ENCODE data around the gene ACVR1.

Gene ACVR1

DNA sequence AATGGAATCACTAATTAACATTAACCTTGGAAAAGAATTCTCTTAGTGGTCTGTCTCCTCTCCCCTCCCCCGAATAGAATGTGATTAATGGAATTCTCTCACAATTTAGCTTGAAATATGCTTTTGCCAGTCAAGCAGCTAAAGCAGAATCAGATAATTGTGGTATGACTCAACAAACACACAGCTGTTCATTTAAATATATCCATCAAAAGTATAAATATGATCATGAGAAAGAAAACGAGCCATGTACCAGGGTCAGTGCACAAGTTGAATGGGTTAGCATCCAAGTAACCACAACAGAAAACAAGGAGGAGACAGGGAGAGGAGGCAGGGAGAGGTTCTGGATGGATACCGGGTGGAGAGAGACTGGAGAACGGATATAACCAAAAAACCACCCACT lies 66.9 kb downstream of the ACVR1 start:
- Histone ChIP-seq H3K27me3 (no peaks in the 10 kb centered on the region), H3K4me1 (peaks cover 3% of the 10 kb centered on the region)
- TF ChIP-seq, protein P1, sequence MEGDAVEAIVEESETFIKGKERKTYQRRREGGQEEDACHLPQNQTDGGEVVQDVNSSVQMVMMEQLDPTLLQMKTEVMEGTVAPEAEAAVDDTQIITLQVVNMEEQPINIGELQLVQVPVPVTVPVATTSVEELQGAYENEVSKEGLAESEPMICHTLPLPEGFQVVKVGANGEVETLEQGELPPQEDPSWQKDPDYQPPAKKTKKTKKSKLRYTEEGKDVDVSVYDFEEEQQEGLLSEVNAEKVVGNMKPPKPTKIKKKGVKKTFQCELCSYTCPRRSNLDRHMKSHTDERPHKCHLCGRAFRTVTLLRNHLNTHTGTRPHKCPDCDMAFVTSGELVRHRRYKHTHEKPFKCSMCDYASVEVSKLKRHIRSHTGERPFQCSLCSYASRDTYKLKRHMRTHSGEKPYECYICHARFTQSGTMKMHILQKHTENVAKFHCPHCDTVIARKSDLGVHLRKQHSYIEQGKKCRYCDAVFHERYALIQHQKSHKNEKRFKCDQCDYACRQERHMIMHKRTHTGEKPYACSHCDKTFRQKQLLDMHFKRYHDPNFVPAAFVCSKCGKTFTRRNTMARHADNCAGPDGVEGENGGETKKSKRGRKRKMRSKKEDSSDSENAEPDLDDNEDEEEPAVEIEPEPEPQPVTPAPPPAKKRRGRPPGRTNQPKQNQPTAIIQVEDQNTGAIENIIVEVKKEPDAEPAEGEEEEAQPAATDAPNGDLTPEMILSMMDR (IDR thresholded peaks at IDR 0.05; ENCODE audit: low read depth, low read length): no peak

DNA sequence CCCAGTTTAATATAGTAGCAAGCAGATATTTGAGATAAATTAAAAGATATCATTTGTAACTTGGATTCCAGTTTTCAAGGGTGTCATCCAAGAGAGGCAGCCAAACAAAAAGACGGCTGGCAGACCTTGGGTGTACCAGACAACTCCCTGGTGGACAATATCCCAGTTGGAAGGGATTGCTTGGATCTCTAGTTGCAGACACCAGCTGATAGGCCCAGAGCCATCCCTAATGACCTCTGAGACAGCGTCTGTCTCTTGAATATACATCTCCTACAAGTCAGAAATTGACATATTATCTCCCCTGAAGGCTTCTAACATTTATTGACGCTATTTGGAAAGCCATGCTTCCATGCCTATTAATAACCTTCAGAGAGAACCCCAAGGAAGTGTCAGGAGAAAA lies 67.7 kb downstream of the ACVR1 start:
- TF ChIP-seq, protein P1 (IDR thresholded peaks at IDR 0.05; ENCODE audit: low read depth, low read length): no peak
- no peaks in the 10 kb centered on the region for H3K27me3 ChIP-seq
- no peak for DNase-seq

More for the DNA sequence above, 66.9 kb downstream of the ACVR1 start:
- Histone ChIP-seq H3K4me3 (ENCODE audit: low read depth, low read length) (no peak overlapping the region), H3K9me3 (no peaks in the 10 kb centered on the region), H3K36me3 (no peaks in the 10 kb centered on the region)
- no peak for DNase-seq

DNA sequence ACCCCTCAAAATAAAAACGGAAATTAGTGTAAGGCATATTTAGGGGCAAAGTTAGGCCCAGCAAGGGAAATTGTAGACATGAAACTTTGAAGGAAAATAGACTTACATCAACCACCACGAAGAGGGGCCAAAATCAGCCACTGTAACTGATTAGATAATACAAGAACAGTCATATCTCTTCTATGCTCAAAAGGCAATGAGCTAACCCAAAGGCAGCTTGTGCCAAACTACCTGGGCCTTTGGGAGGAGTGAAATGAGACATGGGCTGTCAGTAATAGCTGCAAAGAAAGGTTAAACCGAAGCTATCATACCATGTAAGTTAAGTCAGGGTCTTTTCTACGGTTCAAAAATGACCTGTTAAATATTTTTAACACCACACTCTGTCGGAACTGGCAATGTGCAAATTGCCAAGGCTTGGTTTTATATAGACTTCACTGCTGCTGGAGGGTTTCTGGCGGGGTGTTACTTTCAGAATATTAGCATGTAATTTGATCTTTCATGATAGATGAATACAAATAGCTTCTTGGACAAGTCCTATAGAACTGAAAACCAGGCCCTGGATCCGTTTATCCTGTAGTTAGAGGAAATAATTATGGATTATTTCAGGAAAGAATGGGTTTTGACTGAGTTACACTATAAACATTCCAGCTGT lies 69.6 kb downstream of the ACVR1 start:
- H3K4me3 ChIP-seq (ENCODE audit: low read depth, low read length): no peak overlapping the region
- H3K9me3 ChIP-seq: no peaks in the 10 kb centered on the region
- DNase-seq: no peak
- H3K27me3 ChIP-seq: no peaks in the 10 kb centered on the region
- H3K4me1 ChIP-seq: peaks cover 3% of the 10 kb centered on the region
- no peaks in the 10 kb centered on the region for H3K36me3 ChIP-seq
- TF ChIP-seq, protein P1 (IDR thresholded peaks at IDR 0.05; ENCODE audit: low read depth, low read length): no peak

More for the DNA sequence above, 67.7 kb downstream of the ACVR1 start:
- H3K9me3 ChIP-seq: no peaks in the 10 kb centered on the region
- no peaks in the 10 kb centered on the region for H3K36me3 ChIP-seq
- H3K4me3 ChIP-seq (ENCODE audit: low read depth, low read length): no peak overlapping the region
- peaks cover 3% of the 10 kb centered on the region for H3K4me1 ChIP-seq

DNA sequence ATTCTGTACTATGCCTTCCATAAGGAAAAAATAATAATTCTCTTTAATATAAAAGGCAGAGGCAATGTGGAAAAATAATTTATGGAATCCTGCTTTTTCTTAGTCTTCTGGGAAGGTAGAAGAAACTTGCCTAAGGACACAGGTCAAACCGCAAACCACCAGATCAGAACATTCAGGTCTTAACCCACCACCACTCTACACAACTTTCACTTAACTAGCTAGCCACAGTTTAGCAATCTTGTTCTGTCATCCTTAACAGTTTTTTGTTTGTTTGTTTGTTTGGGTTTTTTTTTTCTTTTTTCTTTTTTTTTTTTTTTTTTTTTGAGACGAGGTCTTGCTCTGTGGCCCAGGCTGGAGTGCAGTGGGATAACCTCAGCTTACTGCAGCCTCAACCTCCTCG lies 70.6 kb downstream of the ACVR1 start:
- Histone ChIP-seq H3K4me3 (ENCODE audit: low read depth, low read length) (no peak overlapping the region), H3K36me3 (no peaks in the 10 kb centered on the region), H3K27me3 (no peaks in the 10 kb centered on the region), H3K9me3 (no peaks in the 10 kb centered on the region), H3K4me1 (peaks cover 3% of the 10 kb centered on the region)
- no peak for DNase-seq
- TF ChIP-seq, protein P1 (IDR thresholded peaks at IDR 0.05; ENCODE audit: low read depth, low read length): no peak

DNA sequence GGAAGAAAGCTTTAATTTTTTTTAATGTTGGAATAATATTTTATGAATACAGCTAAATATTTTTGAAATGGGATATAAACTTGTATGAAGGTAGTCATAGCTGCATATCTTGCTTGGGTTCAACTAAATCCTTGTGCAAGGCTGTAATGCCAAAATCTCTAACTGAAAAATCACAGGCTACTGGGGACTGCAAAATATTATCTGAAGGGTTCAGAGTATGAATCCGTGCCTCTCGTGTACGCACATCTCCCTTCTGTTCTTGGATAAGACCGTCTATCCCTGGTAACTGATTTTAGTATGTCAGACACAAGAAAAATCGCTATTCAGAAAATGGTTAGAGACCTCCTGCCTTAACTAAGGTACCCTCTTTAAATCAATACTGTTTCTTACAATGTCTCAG lies 71.8 kb downstream of the ACVR1 start:
- no peak for DNase-seq
- Histone ChIP-seq H3K36me3 (no peaks in the 10 kb centered on the region), H3K4me1 (peaks cover 3% of the 10 kb centered on the region), H3K27me3 (no peaks in the 10 kb centered on the region), H3K9me3 (no peaks in the 10 kb centered on the region), H3K4me3 (ENCODE audit: low read depth, low read length) (no peak overlapping the region)
- TF ChIP-seq, protein P1 (IDR thresholded peaks at IDR 0.05; ENCODE audit: low read depth, low read length): no peak

DNA sequence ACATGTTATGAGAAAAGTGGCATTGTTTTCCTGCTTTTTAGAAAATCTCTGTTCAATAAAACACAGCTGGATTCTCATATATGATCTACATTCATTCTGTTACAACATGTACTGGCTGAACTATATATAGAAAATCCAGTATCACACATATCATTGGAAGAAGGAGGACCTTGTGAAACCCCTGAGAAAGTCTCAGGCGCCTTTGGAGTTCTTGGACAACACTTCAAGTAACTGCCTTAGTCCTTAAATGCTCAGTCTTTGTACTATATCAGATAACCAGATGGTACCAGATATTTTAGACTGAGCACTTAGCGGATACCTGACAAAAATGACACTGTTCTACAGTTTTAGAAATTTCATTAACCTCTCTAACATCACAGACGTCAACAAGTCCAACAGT lies 72.2 kb downstream of the ACVR1 start:
- Histone ChIP-seq H3K9me3 (no peaks in the 10 kb centered on the region), H3K4me3 (ENCODE audit: low read depth, low read length) (no peak overlapping the region), H3K4me1 (peaks cover 3% of the 10 kb centered on the region), H3K27me3 (no peaks in the 10 kb centered on the region), H3K36me3 (no peaks in the 10 kb centered on the region)
- no peak for DNase-seq
- TF ChIP-seq, protein P1 (IDR thresholded peaks at IDR 0.05; ENCODE audit: low read depth, low read length): no peak
